IPS DF 19.7 (cell line): ENCODE data around the gene USP9X.
"Not testable (repeated sequence)": the region's sequence is repeated elsewhere in the genome, so short reads cannot be mapped to it uniquely, and the experiment has no call there.

Experiments used
- DNase-seq: peaks from one replicate; pipeline ENCODE4 v3.0.0-alpha.2; 2013; ENCODE audit warnings: low read depth, low spot score

The USP9X gene, protein sequence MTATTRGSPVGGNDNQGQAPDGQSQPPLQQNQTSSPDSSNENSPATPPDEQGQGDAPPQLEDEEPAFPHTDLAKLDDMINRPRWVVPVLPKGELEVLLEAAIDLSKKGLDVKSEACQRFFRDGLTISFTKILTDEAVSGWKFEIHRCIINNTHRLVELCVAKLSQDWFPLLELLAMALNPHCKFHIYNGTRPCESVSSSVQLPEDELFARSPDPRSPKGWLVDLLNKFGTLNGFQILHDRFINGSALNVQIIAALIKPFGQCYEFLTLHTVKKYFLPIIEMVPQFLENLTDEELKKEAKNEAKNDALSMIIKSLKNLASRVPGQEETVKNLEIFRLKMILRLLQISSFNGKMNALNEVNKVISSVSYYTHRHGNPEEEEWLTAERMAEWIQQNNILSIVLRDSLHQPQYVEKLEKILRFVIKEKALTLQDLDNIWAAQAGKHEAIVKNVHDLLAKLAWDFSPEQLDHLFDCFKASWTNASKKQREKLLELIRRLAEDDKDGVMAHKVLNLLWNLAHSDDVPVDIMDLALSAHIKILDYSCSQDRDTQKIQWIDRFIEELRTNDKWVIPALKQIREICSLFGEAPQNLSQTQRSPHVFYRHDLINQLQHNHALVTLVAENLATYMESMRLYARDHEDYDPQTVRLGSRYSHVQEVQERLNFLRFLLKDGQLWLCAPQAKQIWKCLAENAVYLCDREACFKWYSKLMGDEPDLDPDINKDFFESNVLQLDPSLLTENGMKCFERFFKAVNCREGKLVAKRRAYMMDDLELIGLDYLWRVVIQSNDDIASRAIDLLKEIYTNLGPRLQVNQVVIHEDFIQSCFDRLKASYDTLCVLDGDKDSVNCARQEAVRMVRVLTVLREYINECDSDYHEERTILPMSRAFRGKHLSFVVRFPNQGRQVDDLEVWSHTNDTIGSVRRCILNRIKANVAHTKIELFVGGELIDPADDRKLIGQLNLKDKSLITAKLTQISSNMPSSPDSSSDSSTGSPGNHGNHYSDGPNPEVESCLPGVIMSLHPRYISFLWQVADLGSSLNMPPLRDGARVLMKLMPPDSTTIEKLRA (N-terminal part only)

DNA sequence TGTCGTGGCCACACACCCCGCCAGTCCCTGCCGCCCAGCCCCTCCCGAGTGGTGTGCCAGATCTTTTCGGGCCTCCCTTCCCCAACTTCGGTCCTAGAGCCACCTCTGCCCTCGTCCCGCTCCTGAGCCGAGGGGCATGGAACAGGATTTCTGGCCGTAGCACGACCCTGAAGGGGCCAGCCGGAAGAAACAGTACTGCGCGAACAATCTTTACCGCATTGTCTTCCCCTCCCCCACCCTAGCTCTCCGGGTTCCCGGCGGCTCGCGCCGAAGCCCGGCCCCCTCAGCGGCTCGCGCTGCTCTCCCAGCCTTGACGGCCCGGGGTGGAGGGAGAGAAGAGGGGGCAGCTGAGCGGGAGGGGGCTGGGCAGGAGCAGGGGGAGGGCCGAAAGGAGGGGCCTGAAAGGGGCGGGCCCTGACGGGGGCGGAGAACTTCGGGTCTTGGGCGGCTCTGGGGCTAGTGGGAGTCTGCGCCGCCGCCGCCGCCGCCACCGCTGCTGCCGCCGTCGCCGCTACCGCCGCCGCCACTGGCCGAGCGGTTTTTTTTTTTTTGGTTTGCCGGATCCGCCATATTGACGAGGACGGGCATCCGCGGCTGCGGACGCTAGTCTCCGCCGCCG is at the start of gene USP9X:
USP9X (plus strand) TSS at position 553 of the 619 bp plus-strand sequence. CDS start 38,184 bp downstream, outside the sequence.
- no peak for DNase-seq

DNA sequence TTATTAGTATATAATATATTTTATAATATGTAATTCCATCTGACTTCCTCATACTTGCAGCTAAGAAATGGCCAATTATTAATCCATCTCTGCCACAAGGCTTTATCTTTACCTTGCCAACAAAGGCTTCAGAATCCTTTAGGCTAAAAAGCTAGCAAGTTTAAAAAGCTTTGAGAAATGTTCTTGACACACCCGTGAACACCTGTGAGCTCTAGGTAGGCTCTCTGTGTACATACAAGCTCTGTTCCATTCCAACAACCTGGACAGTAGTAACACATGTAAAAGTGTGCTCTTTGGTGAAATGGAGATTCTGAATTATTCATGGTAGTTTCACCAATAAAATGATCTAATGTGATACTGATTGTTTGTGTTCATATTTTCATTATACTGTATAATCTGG is 49.7 kb upstream of the USP9X start:
- DNase-seq: no peak

DNA sequence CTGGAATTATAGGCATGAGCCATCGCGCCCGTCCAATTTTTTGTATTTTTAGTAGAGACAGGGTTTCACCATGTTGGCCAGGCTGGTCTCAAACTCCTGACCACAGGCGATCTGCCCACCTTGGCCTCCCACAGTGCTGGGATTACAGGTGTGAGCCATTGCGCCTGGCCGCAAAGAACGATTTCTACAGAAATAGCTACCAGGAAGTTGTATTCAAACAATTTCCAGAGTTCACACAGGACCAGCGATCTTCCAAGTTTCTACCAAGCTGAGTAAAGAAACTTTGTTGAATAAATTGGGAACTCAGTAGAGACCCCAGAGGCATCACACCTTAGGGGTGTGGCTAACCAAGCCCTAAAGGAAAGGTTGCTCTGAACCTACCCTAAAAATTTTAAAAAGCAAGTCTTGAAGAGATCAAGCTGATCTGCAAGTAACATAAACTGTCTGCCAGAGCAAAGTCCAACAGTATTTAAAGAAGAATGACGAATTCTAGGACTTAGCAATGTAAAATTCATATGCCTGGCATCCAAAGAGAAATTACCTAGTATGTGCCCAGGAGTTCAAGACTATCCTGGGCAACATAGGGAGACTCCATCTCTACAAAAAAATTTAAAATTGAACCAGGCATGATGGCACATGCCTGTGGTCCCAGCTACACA is 48.4 kb upstream of the USP9X start:
- DNase-seq: no peak

DNA sequence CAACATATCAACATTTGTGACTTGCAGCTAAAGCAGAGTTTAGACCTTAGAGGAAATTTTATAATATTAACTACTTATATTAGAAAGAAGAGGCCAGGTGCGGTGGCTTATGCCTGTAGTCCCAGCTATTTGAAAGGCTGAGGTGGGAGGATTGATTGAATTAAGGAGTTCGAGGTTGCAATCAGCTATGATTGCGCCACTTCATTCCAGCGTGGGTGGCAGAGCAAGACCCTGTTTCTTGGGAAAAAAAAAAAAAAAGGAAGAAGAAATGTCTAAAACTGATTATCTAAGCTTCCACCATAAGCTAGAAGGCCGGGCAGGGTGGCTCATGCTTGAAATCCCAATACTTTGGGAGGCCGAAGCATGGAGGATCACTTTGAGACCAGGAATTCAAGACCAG is 42.0 kb upstream of the USP9X start:
- DNase-seq: no peak

DNA sequence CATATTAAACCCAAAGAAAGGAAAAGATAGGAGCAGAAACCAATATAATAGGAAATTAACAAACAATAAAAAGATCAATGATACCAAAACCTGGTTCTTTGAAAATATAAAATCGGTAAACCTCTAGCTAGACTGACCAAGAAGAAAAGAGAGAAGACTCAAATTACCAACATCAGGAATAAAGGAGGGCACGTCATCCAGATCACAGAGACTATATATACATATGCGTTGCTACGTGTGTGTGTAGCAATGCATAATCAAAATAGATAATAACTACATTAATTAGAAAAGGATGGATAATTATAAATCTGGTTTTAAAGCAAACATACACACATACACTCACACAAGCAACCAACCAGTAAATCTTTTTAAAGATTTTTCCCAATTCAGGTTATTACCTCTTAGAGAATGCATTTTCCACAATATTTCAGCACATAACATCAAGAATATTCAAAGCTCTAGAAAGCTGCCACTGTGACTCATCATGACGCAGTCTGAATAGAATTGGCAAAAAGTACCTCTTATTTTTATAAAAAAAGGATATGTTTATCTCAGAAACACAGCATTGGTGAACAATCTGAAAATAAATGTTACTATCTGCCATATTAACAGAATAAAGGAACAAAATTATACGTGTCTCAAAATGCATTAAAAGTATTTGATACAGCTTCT is 41.4 kb upstream of the USP9X start:
- no peak for DNase-seq

DNA sequence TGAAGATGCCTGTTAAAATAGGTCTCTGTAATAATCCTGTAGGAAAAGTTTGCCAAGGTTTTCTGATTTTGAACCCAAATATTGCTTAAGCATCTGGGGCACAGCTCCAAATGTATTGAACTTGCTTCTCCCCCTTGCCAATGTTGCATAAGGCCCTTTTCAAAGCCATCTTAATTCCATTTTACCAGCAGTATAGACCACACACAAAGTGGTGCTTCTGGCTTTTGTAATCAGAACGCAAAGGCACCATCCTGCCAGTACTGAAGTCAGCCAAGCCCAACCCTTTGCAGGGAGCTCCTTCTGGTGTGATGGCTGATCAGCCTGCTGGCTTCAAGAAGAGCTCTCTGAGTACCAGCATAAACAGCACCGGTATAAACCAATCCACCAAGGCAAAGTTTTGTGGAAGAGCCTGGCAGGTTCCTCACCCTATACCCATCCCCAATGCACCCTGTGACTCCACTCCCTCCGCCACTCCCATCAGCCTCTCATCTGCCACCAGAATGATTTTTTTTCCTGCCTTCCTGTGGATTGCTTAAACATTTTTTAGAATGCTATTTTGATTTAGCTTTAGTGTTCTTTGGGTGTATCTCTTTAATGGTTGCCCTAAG is 39.2 kb upstream of the USP9X start:
- DNase-seq: no peak

DNA sequence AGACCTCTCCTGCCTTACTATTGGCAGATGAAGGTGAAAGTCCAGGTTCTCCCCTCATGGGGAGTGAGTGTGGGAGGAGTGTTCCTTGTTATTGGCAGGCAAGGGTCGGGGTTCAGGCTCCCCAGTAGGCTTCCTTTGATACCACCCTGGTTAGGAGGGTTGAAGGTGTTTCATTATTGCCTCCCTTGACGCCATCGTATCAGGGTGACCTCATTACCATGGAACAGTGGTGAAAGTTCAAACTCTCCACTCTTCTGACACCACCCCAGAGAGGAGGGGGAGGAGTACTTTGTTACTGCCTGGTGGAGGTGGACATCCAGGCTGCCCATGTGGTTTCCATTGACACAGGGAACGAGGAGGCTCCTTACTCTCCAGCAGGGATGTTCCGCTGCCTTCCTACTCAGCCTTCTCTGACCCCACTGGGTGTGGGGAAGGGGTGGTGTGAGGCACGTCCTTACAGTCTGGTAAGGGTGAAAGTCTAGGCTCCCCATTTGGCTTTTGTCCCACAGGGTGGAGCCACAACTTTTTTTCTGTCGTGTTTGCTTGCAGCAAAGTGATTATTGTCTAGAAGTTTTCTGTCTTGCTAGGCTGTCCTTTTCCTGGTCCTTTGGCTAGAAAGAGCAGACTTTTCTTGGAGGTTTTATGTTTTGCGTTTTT is 37.2 kb upstream of the USP9X start:
- no peak for DNase-seq

DNA sequence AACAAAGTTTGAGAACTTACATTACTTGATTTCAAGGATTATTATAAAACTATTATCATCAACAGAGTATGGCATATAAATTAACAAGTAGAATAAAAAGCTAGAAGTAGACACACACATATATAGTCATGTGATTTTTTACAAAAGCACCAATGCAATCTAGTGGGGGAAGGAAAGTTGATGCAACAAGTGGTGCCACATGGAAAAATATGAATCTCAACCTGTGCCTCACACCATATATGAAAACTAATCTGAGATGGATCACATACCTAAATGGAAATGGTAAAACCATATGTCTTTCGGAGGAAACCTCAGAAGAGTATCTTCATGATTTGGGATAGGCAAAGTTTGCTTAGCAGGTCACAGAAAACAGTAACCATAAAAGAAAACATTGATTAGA is 34.9 kb upstream of the USP9X start:
- no peak for DNase-seq

DNA sequence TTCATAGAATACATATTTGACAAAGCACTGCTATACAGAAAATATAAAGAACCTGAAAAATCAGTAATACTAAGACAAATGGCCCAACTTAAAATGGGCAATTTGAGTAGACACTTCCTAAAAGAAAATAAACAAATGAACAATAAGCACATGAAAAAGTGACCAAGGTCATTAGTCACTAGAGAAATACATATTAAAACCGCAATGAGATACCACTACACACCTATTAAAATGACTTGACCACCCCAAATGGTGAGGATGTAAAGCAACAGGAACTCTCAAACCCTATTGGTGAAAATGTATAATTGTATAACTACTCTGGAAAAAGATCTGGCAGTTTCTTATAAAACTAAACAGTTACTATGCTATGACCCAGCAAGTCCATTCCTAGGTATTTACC is 34.0 kb upstream of the USP9X start:
- DNase-seq: no peak

DNA sequence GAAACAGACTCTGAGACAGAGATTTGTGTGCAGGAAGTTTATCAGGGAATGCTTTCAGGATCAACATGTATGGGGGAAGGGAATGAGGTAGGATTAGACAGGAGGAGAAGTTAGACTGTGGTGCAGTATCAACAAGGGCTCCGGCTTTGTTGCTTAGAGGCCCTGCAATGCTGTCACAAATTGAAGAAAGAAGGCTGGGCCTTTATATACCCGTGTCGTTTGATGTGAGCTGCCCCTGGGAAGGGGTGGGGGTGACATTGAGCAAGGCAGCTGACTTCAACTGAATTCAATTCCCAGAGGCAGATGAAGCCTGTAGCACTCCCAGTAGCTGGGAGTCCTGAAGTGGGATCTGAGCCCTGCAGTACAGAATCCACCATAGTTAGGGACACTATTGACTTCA is 29.5 kb upstream of the USP9X start:
- DNase-seq: no peak

DNA sequence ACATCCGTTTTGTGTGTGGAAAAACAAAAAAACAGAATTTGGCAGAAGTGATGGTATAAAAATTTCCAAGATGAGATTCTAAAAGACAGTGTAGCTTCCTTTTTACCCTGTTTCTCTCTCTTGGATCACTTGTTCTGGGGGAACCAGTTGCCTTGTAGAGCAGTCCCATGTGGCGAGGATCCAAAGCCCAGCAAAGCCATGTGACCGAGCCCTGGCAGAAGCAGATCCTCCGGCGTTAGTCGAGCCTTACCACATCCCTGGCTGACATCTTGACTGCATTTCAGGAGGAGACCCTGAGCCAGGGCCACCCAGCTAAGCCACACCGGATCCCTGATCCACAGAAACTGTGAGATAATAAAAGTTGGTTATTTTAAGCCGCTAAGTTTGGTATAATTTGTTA is 22.0 kb upstream of the USP9X start:
- DNase-seq: not testable (repeated sequence)

DNA sequence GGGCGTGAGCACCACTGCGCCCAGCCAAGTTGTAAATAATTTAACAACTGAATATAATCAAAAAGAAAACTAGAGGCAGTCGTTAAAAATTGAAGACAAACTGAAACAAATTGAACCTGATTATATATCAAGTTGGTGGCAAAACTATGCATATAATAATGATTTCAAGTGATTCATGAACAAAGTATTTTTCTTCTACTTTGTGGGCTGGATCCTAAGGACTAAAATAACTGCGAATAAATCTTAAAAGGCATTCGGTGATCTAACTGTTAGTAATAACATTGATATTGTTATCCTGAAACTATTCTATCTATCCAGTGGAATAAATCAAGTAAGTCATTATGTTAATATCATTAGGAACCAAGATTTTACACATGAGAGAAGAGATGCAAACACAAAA is 21.2 kb upstream of the USP9X start:
- DNase-seq: no peak

DNA sequence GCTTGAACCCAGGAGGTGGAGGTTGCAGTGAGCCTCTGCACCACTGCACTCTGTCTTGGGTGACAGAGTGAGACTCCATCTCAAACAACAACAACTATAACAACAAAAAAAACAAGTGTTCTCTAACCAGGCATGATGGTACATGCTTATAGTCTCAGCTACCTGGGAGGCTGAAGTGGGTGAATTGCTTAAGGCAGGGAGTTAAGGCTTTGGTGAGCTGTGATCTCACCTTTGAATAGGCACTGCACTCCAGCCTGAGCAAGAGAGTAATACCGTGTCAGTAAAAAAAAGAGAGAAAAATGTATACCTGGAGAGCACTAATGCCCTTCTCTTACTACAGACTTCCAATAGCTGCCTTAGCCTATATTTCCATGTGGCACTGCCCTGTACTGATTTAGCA is 18.9 kb upstream of the USP9X start:
- no peak for DNase-seq

DNA sequence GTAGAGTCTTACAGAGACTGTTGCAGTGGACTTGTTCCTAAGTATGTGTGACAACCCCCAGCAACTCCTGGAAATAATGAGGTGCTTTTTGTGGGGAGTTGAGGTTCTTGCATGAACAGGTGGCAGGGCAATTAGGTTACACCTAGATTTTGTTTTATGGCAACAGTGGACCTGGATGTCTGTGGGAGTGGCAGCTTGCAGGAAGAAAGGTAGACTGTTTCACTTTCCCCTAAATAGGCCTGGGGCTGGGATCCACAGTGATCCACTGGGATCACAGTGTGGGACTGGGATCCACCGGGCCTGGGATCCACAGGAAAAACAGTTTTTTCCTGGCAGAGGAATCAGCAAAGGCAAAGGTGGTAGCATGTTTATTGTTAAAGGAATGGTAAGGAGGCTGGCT is 18.3 kb upstream of the USP9X start:
- DNase-seq: no peak

DNA sequence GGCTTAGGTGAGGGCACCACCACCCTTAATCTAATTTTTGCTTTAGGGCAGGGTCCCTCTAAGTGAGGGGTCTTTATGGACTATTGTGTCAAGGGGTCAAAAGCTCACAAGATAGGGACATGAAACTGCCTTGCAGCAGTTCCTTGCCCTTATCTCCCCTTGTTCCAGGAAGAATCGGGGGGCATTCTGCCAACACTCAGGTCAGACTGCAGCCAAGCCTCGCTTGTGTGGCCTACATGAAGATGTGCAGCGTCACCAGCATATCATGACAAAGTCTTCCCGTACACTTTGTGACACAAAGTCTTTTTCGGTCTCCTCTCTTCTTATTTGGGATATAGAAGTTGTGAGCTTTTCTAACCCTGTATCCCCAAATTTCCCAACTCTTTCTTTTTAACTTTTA is 17.5 kb upstream of the USP9X start:
- no peak for DNase-seq

DNA sequence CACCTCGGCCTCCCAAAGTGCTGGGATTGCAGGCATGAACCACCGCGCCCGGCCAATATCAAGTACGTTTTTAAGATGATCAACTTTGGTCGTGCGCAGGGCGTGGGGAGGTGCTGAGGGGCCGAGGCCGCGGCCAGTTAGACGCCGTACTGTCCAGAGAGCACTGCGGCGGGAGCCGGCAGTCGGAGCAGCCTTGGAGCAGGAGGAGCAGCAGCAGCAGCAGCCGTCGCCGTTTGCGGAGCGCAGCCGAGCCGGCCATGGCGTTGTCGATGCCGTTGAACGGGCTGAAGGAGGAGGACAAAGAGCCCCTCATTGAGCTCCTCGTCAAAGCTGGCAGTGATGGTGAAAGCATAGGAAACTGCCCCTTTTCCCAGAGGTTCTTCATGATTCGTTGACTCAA is 8.5 kb upstream of the USP9X start:
- DNase-seq: no peak

DNA sequence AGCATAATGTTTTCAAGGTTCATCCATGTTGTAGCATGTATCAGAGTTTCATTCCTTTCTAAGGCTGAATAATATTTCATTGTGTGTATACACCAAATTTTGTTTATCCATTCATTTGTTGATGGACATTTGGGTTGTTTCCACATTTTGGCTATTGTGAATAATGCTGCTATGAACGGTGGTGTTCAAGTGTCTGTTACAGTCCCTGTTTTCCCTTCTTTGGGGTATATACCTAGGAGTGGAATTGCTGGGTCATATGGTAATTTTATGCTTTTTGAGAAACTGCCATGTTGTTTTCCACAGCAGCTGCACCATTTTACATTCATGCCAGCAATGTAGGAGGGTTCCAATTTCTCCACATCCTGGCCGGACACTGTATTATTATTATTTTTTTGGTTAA is 3.4 kb upstream of the USP9X start:
- DNase-seq: no peak

DNA sequence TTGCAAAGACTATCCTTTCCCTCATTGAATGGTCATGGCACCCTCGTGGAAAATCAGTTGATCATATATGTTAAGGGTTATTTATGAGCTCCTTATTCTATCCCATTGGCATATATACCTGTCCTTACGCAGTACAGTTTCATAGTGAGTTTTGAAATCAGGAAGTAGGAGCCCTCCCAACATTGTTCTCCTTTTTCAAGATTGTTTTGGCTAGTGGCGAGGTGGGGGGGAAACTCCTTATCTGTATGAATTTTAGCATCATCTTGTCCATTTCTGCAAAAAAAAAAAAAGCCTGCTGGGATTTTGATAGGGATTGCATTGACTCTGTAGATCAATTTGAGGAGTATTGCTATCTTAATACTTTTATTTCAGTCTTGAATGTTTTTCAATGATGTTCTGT is 2.5 kb upstream of the USP9X start:
- no peak for DNase-seq

DNA sequence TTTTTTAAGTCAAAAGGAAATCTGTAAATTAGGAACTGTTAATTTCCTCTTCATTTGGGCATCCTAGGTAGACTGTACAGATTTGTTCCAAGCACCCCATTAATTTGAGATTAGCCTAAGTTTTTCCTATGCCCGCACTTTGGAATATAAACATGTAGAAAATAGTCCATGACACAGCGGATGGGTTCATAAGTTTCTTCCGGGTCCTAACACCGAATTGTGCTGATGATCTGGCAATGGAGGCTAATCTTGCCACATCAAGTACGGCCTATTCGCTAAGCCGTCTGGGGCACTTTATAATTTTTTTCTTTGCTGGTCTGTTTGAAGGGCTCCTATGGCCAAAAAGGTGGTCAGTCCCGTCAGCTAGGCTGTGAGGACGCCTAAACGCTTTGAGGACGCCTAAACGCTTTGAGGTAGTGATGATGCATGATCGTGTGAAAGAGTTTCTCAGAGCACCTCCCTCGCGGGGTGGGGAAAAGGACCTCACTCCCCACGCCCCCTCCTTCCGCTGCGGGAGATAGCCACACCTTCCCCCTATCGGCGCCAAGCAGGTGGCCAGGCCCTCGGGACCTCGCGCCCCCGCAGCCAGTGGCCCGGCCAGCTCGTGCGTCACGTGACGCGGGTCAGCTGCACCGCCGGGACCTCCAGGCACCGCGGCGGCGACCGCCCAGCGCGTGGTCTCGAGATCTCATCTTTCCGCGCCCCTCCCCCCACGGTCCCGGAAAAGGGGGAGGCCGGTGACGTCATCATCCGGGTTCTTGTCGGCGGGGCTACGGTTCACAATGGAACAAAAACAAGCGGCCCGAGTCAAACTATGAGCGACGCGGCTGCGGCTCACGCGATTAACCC is 977 bp upstream of the USP9X start:
- DNase-seq: peak; percentile 72
